ENCODE data around the gene PRKAR1B. TPM values are rescaled to one million over a fixed set of nuclear protein-coding genes. Genes with fewer than 3 reads are reported as not detected.
A peak's percentile ranks its signal among the peaks of the same experiment; 100 is the strongest.

PRKAR1B gene
- total RNA-seq, 1 experiment from 2014 or later: 43.3 TPM

- no peak overlapping the region for H3K4me2 ChIP-seq (ENCODE audit: insufficient read depth, insufficient read length, low read length)
These were observed 213.4 kb downstream of the PRKAR1B start for GRCh38 chr7:513521-514166.

More at GRCh38 chr7:513521-514166, 213.4 kb downstream of the PRKAR1B start:
- Histone ChIP-seq H3K18ac (ENCODE audit: insufficient read length, low read depth, low read length) (no peak overlapping the region), H3K79me1 (ENCODE audit: insufficient read depth, low read depth, low read length, poor library complexity, severe bottlenecking) (peaks cover 5% of the 10 kb centered on the region), H4K91ac (ENCODE audit: insufficient read length, low read depth, low read length) (no peak overlapping the region), H2BK120ac (ENCODE audit: low read depth, low read length, poor library complexity, severe bottlenecking) (no peak overlapping the region), H2BK12ac (ENCODE audit: insufficient read length, low read depth, low read length) (no peak overlapping the region), H3K14ac (ENCODE audit: insufficient read depth, low read length) (no peak overlapping the region), H4K8ac (replicated peaks; ENCODE audit: insufficient read length, low read depth, low read length) (no peak overlapping the region), H4K20me1 (ENCODE audit: control insufficient read depth, insufficient read depth, insufficient read length) (no peaks in the 10 kb centered on the region), H3K23me2 (ENCODE audit: insufficient read length, low read depth, low read length, poor library complexity, severe bottlenecking) (peaks cover 15% of the 10 kb centered on the region), H3K79me2 (ENCODE audit: insufficient read depth, low read length) (peaks cover 6% of the 10 kb centered on the region; the same call in 1 of the 2 replicates), H3K9me3 (ENCODE audit: control insufficient read depth, low read depth, low read length) (no peaks in the 10 kb centered on the region), H3K4me1 (ENCODE audit: insufficient read depth, low read length) (peaks cover 6% of the 10 kb centered on the region; the same call in 1 of the 2 replicates), H2AFZ (ENCODE audit: low read length) (no peak overlapping the region), H3K27me3 (ENCODE audit: insufficient read depth, low read length) (no peaks in the 10 kb centered on the region), H3K27ac (ENCODE audit: insufficient read length, low read depth, low read length) (no peak overlapping the region), H3K56ac (ENCODE audit: insufficient read length, low read depth, low read length) (no peak overlapping the region), H2BK15ac (ENCODE audit: low read depth, low read length) (no peak overlapping the region), H2BK5ac (ENCODE audit: insufficient read length, low read length) (no peak overlapping the region), H2AK5ac (ENCODE audit: insufficient read length, low read length) (no peak overlapping the region), H3K23ac (ENCODE audit: insufficient read length, low read depth, low read length) (no peak overlapping the region), H2BK20ac (ENCODE audit: low read depth, low read length, poor library complexity, severe bottlenecking) (no peak overlapping the region), H3K4ac (ENCODE audit: low read depth, low read length) (no peak overlapping the region), H3K9ac (ENCODE audit: extremely low read depth, insufficient read length, low read length) (no peak overlapping the region), H4K5ac (ENCODE audit: insufficient read length, low read depth, low read length) (no peak overlapping the region), H3T11ph (ENCODE audit: low read length) (no peak overlapping the region)
- H3K9me3 Mint-ChIP-seq: no peaks in the 10 kb centered on the region; a peak in 1 of 5 replicates
- H3K36me3 Mint-ChIP-seq (ENCODE audit: insufficient read depth in 1 of 3, low read depth in 3 of 3): peaks cover 5 to 10% (median 6%) of the 10 kb centered on the region in 3 experiments
- TF ChIP-seq CTCF (conservative IDR thresholded peaks at IDR 0.05): no peak; the same call in 2 of the 3 replicates
- DNase-seq: no peak
- no CpG with 5 or more reads among the region's 20 CpGs for WGBS (ENCODE audit: extremely low coverage, insufficient read length, low lambda C conversion rate)
- H3K4me3 Mint-ChIP-seq: peak overlapping the region in 1 of 2 experiments; percentile 34; a peak in 3 of 5 replicates
- H3K27ac Mint-ChIP-seq: peak overlapping the region in 1 of 3 experiments; percentile 77; a peak in 2 of 7 replicates
- H3K27me3 Mint-ChIP-seq (ENCODE audit: low read depth): peaks cover 24% of the 10 kb centered on the region
- peaks cover 33 to 39% of the 10 kb centered on the region in 2 experiments for H3K4me1 Mint-ChIP-seq
